ENCODE data around the gene MCF2L2.
A peak's percentile ranks its signal among the peaks of the same experiment; 100 is the strongest.

Gene MCF2L2

DNA sequence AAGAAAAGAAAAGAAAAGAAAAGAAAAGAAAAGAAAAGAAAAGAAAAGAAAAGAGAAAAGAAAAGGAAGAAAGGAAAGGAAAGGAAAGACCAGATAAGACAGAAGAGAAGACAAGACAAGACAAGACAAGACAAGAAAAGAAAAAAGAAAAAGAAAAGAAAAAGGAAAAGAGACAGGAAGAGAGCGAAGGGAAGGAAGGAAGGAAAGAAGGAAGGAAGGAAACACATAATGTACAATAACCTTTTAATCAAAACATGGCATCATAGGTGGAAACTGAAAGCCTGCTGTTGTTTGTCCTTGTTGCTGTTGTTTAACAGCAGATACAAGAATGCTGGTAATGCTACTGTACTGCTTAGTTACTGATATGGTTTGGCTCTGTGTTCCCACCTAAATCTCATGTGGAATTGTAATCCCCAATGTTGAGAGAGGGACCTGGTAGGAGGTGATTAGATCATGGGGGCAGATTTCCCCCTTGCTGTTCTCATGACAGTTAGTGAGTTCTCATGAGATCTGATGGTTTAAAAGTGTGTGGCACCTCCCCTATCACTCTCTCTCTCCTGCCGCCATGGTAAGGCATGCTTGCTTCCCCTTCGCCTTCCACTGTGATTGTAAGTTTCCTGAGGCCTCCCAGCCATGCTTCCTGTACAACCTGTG lies 67.3 kb downstream of the MCF2L2 start:
- no peak for DNase-seq

DNA sequence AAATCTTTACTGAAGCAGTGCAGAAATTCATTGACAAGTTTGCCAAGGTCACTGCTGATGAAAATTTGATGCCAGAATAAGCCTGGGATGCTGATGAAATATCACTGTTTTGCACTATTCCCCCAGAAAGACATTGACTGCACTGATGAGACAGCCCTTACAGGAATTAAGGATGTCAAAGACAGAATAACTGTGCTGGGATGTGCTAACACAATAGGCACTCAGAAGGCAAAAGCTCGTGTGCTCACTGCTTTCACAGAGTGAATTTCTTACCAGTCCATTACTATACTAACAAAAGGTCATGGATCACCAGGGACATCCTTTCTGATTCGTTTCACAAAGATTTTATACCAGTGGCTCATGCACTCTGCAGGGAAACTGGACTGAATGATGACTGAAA lies 69.4 kb downstream of the MCF2L2 start:
- DNase-seq = no peak

DNA sequence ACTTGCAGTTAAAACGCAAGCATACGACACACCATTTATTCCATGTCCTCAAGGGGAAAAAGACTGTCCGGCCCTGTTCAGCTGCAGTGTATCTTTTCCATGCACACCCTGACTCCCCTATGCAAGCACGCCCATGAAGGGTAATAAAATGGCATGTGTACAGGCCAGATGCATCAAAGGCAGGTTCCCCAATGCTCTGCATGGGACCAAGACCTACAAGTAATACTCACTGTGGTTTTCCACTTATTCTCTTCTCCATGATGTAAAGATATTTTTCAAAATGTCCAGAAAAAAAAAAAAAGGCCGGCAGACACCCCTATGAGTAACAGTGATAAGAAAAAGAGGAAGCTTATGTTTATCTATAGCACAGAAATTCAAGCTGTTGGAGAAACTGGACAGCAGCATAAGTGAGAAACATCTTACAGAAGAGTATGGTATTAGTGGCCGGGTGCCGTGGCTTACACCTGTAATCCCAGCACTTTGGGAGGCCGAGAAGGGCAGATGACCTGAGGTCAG lies 70.8 kb downstream of the MCF2L2 start:
- no peak for DNase-seq

DNA sequence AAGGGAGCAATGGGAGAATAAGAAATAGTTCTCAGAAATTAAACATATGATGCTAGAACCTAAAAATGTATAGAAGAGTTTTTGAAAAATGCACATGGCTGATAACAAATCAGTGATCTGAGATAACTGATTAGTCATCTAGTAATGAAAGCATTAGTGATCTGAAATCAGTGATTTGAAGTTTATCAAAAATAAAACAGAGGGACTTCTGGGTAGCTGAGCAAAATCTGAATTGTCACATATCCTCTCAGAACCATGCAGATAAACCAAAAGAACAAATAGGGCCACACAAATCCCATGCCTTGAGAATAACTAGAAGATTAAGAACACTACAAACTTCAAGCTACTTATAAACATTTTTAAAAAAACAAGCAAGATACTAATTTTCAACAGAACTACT lies 71.5 kb downstream of the MCF2L2 start:
- DNase-seq = no peak

DNA sequence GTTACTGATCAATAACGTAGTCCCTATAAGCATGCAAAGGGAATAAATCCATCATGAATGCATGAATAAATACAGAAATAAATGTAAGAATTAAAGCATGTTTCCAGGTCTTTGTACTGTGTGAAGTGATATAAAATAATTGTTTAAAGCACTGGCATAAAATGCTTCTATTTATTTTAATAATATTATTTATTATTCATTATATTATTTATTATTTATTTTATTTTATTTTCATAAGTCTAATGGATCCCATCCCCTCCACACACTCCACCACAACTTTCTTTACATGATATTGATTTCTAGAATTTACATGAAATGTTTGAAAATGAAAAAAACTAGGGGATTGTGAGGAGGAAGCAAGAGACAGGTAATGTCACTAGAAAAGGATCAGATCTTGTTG lies 73.5 kb downstream of the MCF2L2 start:
- DNase-seq = no peak

DNA sequence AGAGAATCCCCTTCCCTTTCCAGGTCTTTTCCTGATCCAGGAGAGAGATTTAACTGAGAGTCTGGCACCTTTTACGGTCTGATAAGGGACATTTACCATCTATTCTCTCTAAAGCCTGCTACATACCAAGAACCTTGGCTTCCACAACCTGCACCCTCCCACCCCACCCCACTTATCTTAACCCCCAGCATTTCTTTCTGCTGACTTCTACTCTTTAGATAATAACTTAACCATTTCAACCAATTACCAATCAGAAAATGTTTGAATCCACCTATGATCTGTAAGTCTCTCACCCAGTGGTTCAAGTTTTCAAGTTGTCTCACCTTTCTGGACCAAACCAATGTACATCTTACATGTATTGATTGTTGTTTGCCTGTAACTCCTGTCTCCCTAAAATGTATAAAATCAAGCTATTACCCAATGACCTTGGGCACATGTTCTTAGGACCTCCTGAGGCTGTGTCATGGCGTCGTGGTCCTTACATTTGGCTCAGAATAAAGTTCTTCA lies 74.0 kb downstream of the MCF2L2 start:
- no peak for DNase-seq

DNA sequence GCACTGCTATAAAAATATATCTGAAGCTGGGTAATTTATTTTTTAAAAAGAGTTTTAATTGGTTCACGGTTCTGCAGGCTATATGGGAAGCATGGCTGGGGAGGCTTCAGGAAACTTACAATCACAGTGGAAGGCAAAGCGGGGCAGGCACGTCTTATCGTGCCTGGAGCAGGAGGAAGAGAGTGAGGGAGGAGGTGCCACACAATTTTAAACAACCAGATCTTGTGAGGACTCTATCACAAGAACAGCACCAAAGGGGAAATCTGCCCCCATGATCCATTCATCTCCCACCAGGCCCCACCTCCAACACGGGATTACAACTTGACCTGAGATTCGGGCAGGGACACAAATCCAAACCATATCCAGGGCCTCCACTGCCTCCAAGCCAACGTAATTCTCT lies 75.0 kb downstream of the MCF2L2 start:
- DNase-seq = no peak

DNA sequence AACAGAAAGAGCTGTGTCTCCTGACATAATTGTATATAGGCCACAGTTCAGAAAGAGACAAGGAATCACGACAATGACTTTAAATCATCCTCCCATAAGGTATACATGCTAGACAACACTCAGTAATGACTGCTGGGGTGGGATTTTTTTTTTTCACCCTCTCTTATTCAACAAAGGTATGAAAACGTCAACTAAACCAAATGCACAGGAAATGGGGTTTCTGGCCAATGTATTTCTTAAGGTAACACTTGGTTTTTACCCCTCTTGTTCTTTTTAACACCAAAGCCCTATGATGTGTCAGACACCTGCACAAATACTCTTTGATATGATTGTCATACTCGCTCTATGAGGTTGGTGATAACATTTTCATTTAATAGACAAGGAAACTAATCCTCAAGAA lies 78.3 kb downstream of the MCF2L2 start:
- no peak for DNase-seq

DNA sequence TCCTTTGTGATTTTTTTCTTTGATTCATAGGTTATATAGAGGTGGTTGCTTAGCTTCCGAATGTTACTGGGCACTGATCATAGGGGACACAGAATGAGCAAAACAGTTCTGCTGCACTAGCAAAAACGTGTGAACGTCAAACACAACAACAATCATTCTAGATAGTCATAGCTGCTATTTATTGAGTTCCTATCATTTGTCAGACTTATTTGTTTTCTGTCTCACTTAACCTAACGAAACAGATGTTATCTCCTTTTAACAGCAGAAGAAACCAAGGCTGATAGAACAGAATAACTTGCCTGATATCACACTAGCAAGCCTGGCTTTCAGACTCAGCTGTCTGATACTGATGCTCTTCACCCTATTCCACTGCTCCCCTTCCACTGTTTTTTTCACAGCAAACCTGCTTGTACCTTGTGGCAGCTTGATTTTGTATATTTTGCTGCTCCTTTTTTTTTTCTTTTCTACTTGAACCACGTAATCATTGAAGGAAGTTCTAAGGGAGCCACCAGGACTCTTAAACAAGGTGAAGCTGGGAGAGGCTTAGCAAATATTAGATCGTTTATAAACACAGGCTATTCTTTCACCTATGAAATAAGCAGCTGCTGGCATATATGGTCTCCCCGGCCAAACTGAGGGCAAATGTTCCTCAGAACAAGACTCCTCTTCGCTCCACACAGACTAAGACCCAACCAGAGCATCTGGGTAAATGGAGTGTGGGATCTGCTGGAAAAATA lies 78.8 kb downstream of the MCF2L2 start:
- DNase-seq = peak; percentile 60 to 64

DNA sequence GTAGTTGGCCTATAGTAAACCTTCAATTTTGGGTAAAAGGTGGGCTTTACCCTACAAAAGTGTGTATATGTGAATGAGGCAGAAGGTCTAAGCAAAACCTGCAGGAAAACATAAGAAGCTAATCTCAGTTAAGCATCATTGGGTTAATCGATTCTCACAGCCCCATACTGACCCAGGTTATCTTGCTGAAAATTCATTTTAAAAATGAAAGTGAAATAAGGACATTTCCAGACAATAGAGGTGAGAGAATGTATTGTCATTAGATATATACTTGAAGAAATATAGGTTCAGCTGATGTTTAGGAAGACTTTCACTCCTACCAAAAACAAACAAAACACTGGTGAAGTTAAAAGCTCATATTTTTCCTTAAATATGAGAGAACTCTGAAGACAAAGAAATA lies 85.6 kb downstream of the MCF2L2 start:
- no peak for DNase-seq

DNA sequence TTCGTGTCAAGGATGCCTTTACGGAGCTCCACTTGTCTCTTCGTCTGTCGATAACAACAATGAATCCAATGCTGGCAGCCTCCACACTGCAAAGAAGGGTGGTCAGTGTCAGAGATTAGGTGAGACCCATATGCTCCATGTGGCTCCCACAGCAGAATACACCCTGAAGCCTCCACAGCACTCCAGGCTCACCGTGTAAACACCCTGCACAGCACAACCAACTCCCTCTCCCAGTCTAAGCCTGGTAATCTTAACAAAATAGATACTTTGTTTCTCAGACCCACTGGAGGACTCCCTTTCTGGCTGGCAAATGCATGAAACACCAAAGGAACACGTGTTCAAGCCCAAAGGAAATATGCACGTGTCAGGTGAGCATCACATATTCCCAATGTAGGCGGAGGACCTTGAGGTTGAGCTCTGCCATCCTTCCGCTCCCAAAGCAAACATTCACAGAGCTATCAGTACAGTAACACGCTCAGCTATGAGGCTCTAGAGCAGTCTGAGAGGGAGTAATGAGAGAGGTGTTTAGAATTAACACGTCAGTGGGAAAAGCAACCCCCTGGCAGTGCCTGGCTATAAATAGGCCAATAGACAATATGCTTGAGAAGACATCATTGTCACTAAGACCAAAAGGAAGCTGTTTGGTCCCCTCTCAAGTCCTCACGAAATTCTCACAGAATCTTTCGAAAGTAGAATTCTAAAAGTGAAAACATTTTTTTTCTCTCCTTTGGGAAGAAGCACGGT lies 86.7 kb downstream of the MCF2L2 start:
- no peak for DNase-seq

DNA sequence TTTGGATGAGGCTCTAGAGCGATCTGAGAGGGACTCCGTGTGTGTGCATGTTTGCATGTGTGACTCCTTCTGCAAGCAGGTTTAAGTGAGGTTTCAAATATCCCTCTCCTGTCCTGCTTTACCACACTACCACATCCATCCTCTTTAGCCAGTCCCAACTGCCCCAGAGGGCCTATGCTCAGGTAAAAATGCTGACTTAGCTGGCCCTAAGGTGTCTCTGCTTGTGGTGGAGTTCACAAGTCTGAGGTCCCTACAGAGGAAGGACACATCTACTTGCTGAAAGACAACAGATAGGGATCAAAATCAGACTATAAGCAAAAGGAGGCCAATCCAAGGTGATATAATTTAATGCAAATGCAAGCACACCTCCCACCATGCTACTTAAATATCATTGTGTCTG lies 88.2 kb downstream of the MCF2L2 start:
- no peak for DNase-seq

DNA sequence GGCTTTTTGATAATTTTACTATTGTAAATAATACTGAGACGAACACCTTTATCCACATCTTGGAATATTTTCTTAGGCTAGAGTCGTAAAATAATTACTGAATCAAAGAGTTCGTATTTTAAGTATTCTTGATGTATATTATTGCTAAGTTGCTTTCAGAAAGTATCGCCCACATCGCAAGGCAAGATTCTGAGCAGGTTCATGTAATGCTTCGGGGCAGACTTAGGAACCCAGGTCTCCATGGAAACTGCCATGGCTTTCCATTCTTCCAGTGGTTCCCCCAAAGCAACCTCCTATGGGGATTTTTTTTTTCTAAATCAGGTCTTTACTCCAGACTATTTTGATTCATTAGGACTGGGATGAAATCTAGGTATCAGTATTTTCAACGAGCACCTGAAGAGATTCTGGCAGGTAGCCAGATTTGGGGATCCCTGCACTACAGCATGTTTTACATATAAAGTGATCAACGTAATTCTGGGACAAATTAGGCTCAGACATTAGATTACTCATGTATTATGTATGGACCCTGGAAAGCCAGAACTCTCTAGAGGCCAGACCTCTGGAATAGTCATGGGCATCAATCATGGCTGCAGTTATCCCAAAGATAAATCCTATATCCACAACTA lies 88.8 kb downstream of the MCF2L2 start:
- no peak for DNase-seq

DNA sequence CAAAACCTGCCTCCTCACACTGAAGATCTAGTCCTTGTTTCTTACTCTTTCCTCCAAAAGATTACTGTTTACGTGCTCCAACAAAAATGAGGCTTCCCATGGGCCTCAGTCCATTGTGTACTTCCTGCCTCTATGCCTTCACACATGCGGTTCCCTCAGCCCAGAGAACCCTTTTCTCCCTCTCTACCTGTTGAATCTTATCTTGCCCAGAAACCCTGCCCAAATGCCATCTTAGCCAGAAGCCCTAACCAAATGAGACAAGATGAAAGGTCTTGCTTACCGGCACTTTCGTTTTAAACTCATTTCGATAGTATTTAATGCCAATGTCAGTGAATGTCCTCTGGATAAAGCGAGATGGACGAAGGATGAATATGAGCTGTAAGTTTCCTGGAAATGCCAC lies 89.9 kb downstream of the MCF2L2 start:
- no peak for DNase-seq

DNA sequence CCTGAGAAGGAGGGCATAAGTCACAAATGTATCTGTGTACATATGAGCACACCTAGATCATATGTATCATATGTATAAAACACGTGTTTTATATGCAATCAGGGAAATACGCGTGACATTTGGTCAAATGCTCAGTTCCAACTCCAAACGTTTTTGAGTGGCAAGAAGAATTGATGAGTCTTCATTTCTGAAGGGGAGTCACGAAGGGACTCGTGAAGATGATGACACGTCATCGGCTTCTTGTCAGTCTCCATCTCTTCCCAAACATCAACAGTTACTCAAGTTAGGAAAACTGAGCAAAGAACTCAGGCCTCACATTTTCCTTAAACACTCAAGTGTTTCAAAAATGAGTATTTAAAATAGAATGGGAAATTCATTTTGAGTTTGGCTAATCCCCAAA lies 95.9 kb downstream of the MCF2L2 start:
- DNase-seq = no peak

DNA sequence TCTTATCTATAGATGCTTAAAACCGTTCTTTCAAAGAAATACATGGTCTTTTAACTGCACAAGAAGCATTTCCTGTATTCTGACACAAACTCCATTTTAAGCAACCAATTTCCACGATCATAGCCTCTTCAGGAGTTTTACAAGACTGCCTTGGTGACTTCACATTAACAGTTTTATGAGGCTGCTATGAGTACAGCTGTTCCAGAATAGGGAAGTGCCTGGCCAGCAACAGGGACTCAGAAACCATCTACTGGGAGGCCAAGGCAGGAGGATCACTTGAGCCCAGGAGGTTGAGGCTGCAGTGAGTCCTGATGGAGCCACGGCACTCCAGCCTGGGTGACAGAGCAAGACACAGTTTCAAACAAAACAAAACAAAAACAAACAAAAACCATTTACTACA lies 96.9 kb downstream of the MCF2L2 start:
- DNase-seq = no peak

DNA sequence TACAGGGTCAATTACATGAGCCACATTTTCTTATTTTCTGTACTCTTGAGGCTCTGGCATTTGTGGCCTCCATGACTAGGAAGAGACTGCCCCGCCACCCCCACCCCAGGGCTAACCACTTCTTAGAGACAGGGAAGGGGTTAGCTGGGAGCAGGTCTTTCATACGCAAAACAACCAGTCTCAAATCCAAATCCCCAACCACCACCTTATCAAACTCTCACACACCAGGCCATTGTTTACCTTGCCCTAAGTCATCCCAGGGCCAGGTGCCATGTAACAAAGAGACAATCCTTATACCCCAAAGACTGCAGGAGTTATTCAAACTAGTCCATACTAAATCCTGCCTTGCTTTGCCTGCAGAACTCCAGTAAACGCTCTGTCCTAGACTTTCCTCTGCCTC lies 97.5 kb downstream of the MCF2L2 start:
- DNase-seq = no peak

DNA sequence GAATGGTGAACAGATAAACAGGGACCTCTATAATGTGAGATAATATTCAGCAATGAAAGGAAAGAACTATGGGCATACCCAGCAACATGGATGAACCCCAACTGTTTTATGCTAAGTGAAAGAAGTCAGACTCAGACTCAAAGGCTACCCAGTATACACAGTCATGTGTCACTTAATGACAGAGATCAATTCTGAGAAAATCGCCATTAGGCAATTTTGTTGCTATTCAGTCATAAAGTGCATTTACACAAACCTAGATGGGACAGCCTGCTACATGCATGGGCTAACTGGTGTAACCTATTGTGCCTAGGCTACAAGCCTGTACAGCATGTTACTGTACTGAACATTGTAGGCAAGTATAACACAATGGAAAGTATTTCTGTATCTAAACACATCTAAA lies 98.9 kb downstream of the MCF2L2 start:
- DNase-seq = no peak

DNA sequence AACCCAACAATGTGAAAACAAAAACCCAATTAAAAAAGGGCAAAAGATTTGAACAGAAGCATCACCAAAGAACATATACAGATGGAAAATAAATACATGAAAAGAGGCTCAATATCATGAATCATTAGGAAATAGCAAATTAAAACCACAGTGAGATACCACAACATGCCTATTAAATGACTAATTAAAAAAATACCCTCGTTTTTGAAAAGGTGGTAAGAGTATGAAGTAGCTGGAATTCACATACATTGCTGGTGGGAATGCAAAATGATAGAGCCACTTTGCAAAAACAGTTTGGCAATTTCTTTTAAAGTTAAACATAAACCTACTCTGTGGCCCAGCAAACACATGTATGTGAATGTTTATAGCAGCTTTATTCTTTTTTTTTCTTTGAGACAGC lies 99.6 kb downstream of the MCF2L2 start:
- no peak for DNase-seq

DNA sequence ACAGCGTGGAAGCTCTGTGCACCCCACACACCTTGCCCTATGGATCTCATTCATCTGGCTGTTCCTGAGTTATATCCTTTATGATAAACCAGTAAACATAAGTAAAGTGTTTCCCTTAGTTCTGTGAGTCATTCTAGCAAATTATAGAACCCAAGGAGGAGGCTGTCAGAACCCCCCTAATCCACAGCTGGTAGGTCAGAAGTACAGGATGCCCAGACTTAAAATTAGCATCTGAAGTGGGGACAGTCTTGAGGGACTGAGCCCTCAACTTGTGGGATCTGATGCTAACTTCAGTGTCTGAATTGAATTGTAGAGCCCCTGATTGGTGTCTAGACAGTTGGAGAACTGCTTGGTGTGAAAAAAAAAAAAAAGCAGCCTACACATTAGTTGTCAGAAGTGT lies 100.3 kb downstream of the MCF2L2 start:
- no peak for DNase-seq

DNA sequence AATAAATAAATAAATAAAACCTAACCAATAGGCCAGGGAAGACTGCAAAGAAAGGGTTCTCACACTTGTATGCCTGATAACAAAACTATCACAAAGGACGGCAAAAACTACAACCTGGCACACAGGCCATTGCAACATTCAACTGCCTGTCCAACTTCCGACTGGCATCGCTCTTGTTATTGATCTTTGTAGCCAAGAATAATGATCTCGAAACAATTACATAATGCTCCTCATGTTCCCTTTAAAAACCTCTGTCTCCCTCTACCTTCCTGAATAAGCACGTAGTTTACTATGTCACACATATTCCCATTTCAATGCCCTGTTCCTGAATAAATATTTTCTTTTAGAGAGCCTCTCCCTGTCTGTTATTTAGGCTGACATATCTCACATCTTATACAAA lies 101.1 kb downstream of the MCF2L2 start:
- no peak for DNase-seq

DNA sequence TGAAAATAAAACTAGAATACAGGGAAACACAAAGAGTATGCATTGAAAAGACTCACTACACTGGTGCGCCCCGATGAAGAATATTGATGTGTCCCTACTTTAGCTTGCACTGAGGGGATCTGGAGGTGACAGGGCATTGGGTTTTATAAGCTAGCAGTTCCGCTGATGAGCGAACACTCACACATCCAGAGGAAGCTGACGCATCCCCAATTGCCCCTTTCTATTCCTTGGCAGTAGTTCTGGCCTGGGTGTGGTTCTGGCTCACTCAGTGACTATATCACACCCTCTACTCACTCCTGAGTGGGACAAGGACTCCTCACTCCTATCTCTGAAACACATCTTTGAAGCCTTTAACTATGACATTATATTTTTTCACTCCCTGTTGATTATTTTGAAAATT lies 104.3 kb downstream of the MCF2L2 start:
- DNase-seq = no peak

DNA sequence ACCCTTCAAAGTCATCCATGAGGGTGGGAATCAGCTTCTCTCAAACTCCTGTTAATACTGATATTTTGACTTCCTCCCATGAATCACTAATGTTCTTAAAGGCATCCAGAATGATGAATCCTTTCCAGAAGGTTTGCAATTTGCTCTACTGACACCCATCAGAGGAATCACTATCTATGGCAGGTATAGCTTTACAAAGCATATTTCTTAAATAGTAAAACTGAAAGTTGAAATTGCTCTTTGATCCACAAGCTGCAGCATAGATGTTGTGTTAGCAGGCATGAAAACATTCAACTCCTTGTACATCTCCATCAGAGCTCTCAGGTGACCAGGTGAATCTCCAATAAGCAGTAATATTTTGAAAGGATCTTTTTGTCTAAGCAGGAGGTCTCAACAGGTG lies 109.0 kb downstream of the MCF2L2 start:
- DNase-seq = no peak
